Activated CD4-positive, alpha-beta T cell treated with anti-CD3 and anti-CD28 coated beads for 36 hours (primary cell): ENCODE measurements around the gene DOCK9. TPM values are rescaled to one million over a fixed set of nuclear protein-coding genes. Genes with fewer than 3 reads are reported as not detected.
A peak's percentile ranks its signal among the peaks of the same experiment; 100 is the strongest.
"Not testable (repeated sequence)": the region's sequence is repeated elsewhere in the genome, so short reads cannot be mapped to it uniquely, and the experiment has no call there.

Experiments
- ATAC-seq: fragments of 200-7000 bp; cut with Tn5 transposase; one replicate; pipeline ENCODE4 v1.10.0; 2021; ENCODE audit warnings: mild to moderate bottlenecking, moderate library complexity
- CTCF ChIA-PET: fragments of 350-600 bp; sonication (Branson Sonifier 250); formaldehyde crosslinking; loops from one replicate; lab custom pipeline; 2021; ENCODE audit warnings: antibody characterized with exemption; lab: Charles Lee
- POLR2A ChIA-PET: fragments of 350-600 bp; sonication (Branson Sonifier 250); formaldehyde crosslinking; loops from one replicate; lab custom pipeline; 2021; ENCODE audit warnings: antibody characterized with exemption, inconsistent platforms; lab: Charles Lee
- DNase-seq: peaks from one replicate; pipeline ENCODE4 v3.0.0-alpha.2; 2020
- H3K27ac Mint-ChIP-seq: one replicate; pipeline ENCODE4 v1.8.0; 2021; ENCODE audit warnings: mixed read lengths
- H3K27me3 Mint-ChIP-seq: one replicate; pipeline ENCODE4 v1.8.0; 2021; ENCODE audit warnings: mixed read lengths
- H3K36me3 Mint-ChIP-seq: one replicate; pipeline ENCODE4 v1.8.0; 2021; ENCODE audit warnings: low read depth, mixed read lengths
- H3K4me1 Mint-ChIP-seq: one replicate; pipeline ENCODE4 v1.8.0; 2021; ENCODE audit warnings: mixed read lengths
- H3K4me3 Mint-ChIP-seq: one replicate; pipeline ENCODE4 v1.8.0; 2021; ENCODE audit warnings: mild to moderate bottlenecking, moderate library complexity, mixed read lengths
- H3K9me3 Mint-ChIP-seq: one replicate; pipeline ENCODE4 v1.8.0; 2021; ENCODE audit warnings: low read depth, mixed read lengths
- intact Hi-C, 2 experiments: fragments of 100-400 bp; cut with DNase I in 1 of 2; cut with micrococcal nuclease in 1 of 2; formaldehyde crosslinking; loops; one replicate each; pipeline versions ENCODE4 v1.14.2 to v1.15.1; 2022 to 2024; cut with DNase I, micrococcal nuclease
- total RNA-seq, 2 experiments: library from RNA; stranded (reverse); gene quantifications; one replicate each; pipeline ENCODE4 v1.2.3, GENCODE V29; 2021

Gene DOCK9
- total RNA-seq, 2 experiments from 2014 or later, result 36.0 to 42.6 TPM

- H3K9me3 Mint-ChIP-seq, result no peaks in the 10 kb centered on the region
- ChIA-PET POLR2A (no interaction called here), CTCF (interaction anchor here (1.4 kb wide), 1 partner anchor 8 kb away, joined by 3 read pairs; no protein-coding TSS in a partner anchor)
- H3K27ac Mint-ChIP-seq, result no peak overlapping the region
- H3K36me3 Mint-ChIP-seq, result peaks cover 28% of the 10 kb centered on the region
- intact Hi-C loops, result no loop called here
- DNase-seq (no peak), ATAC-seq (no peak)
- no peak overlapping the region for H3K4me3 Mint-ChIP-seq
- no peaks in the 10 kb centered on the region for H3K27me3 Mint-ChIP-seq
- H3K4me1 Mint-ChIP-seq, result peaks cover 5% of the 10 kb centered on the region
Observed at GRCh38 chr13:98820744-98821371, 157.0 kb downstream of the DOCK9 start.

GRCh38 chr13:98820300-98820699, 157.6 kb downstream of the DOCK9 start:
- POLR2A ChIA-PET, result no interaction called here
- H3K36me3 Mint-ChIP-seq, result peaks cover 26% of the 10 kb centered on the region
- intact Hi-C loops, result no loop called here
- H3K4me3 Mint-ChIP-seq, result no peak overlapping the region
- peaks cover 5% of the 10 kb centered on the region for H3K4me1 Mint-ChIP-seq
- DNase-seq, result no peak
- H3K27ac Mint-ChIP-seq, result no peak overlapping the region
- no peak for ATAC-seq
- H3K9me3 Mint-ChIP-seq, result no peaks in the 10 kb centered on the region
- H3K27me3 Mint-ChIP-seq, result no peaks in the 10 kb centered on the region
- CTCF ChIA-PET, result interaction anchor here (1.4 kb wide), 1 partner anchor 8 kb away, joined by 3 read pairs; no protein-coding TSS in a partner anchor

GRCh38 chr13:98819382-98820010, 158.4 kb downstream of the DOCK9 start:
- no peak for DNase-seq
- peaks cover 21% of the 10 kb centered on the region for H3K36me3 Mint-ChIP-seq
- no peaks in the 10 kb centered on the region for H3K4me1 Mint-ChIP-seq
- intact Hi-C loops, result no loop called here
- ATAC-seq, result no peak
- no peak overlapping the region for H3K27ac Mint-ChIP-seq
- no peaks in the 10 kb centered on the region for H3K9me3 Mint-ChIP-seq
- no peak overlapping the region for H3K4me3 Mint-ChIP-seq
- no peaks in the 10 kb centered on the region for H3K27me3 Mint-ChIP-seq
- POLR2A ChIA-PET, result no interaction called here
- CTCF ChIA-PET, result interaction anchor here (0.6 to 1.4 kb wide), 3 partner anchors 9 to 166 kb away, joined by 3 to 4 read pairs (median 3); no protein-coding TSS in a partner anchor

- POLR2A ChIA-PET, result no interaction called here
- no peak for DNase-seq
- H3K9me3 Mint-ChIP-seq, result no peaks in the 10 kb centered on the region
- intact Hi-C loops, result no loop called here
- CTCF ChIA-PET, result interaction anchor here (0.8 kb wide), 1 partner anchor 16 kb away, joined by 5 read pairs; no protein-coding TSS in a partner anchor
- no peak overlapping the region for H3K27ac Mint-ChIP-seq
- peaks cover 10% of the 10 kb centered on the region for H3K36me3 Mint-ChIP-seq
- no peaks in the 10 kb centered on the region for H3K27me3 Mint-ChIP-seq
- no peaks in the 10 kb centered on the region for H3K4me1 Mint-ChIP-seq
- H3K4me3 Mint-ChIP-seq, result no peak overlapping the region
- no peak for ATAC-seq
Observed at GRCh38 chr13:98816406-98816805, 161.5 kb downstream of the DOCK9 start.

GRCh38 chr13:98813993-98814392, 163.9 kb downstream of the DOCK9 start:
- Mint-ChIP-seq H3K4me1 (no peaks in the 10 kb centered on the region), H3K4me3 (no peak overlapping the region), H3K27ac (no peak overlapping the region), H3K36me3 (peaks cover 14% of the 10 kb centered on the region), H3K9me3 (no peaks in the 10 kb centered on the region), H3K27me3 (no peaks in the 10 kb centered on the region)
- CTCF ChIA-PET, result interaction anchor here (0.7 kb wide), 1 partner anchor 11 kb away, joined by 3 read pairs; no protein-coding TSS in a partner anchor
- no peak for DNase-seq
- POLR2A ChIA-PET, result no interaction called here
- intact Hi-C loops, result no loop called here
- peak; percentile 49 for ATAC-seq

GRCh38 chr13:98812186-98812790, 165.6 kb downstream of the DOCK9 start:
- intact Hi-C loops, H3K9me3 Mint-ChIP-seq, DNase-seq, ATAC-seq, H3K4me1 Mint-ChIP-seq, H3K27ac Mint-ChIP-seq, H3K4me3 Mint-ChIP-seq, H3K27me3 Mint-ChIP-seq, POLR2A ChIA-PET: not testable (repeated sequence)
- CTCF ChIA-PET, result interaction anchor here (0.7 kb wide), 1 partner anchor 367 kb away, joined by 3 read pairs; no protein-coding TSS in a partner anchor
- H3K36me3 Mint-ChIP-seq, result peaks cover 19% of the 10 kb centered on the region

GRCh38 chr13:98810746-98811145, 167.1 kb downstream of the DOCK9 start:
- ChIA-PET POLR2A (no interaction called here), CTCF (no interaction called here)
- Mint-ChIP-seq H3K4me3 (no peak overlapping the region), H3K27ac (no peak overlapping the region), H3K9me3 (no peaks in the 10 kb centered on the region), H3K27me3 (no peaks in the 10 kb centered on the region), H3K36me3 (peaks cover 17% of the 10 kb centered on the region), H3K4me1 (no peaks in the 10 kb centered on the region)
- no peak for DNase-seq
- no peak for ATAC-seq
- intact Hi-C loops, result no loop called here

GRCh38 chr13:98809345-98809777, 168.5 kb downstream of the DOCK9 start:
- H3K4me3 Mint-ChIP-seq, result no peak overlapping the region
- ChIA-PET POLR2A (no interaction called here), CTCF (no interaction called here)
- peaks cover 17% of the 10 kb centered on the region for H3K36me3 Mint-ChIP-seq
- ATAC-seq (no peak), DNase-seq (no peak)
- intact Hi-C loops, result no loop called here
- no peak overlapping the region for H3K27ac Mint-ChIP-seq
- H3K9me3 Mint-ChIP-seq, result no peaks in the 10 kb centered on the region
- no peaks in the 10 kb centered on the region for H3K27me3 Mint-ChIP-seq
- no peaks in the 10 kb centered on the region for H3K4me1 Mint-ChIP-seq

GRCh38 chr13:98807774-98808173, 170.1 kb downstream of the DOCK9 start:
- POLR2A ChIA-PET, result no interaction called here
- H3K4me3 Mint-ChIP-seq, result no peak overlapping the region
- no peaks in the 10 kb centered on the region for H3K9me3 Mint-ChIP-seq
- no peak for DNase-seq
- no peak overlapping the region for H3K27ac Mint-ChIP-seq
- no peak for ATAC-seq
- H3K36me3 Mint-ChIP-seq, result peaks cover 15% of the 10 kb centered on the region
- CTCF ChIA-PET, result no interaction called here
- intact Hi-C loops, result no loop called here
- H3K27me3 Mint-ChIP-seq, result no peaks in the 10 kb centered on the region
- H3K4me1 Mint-ChIP-seq, result no peaks in the 10 kb centered on the region

- intact Hi-C loops, result no loop called here
- Mint-ChIP-seq H3K9me3 (no peaks in the 10 kb centered on the region), H3K27me3 (no peaks in the 10 kb centered on the region), H3K4me3 (no peak overlapping the region), H3K27ac (no peak overlapping the region), H3K36me3 (peaks cover 16% of the 10 kb centered on the region), H3K4me1 (no peaks in the 10 kb centered on the region)
- no peak for ATAC-seq
- ChIA-PET POLR2A (no interaction called here), CTCF (no interaction called here)
- DNase-seq, result no peak
Observed at GRCh38 chr13:98804336-98804855, 173.5 kb downstream of the DOCK9 start.

- H3K27ac Mint-ChIP-seq, result no peak overlapping the region
- H3K4me1 Mint-ChIP-seq, result no peaks in the 10 kb centered on the region
- no peaks in the 10 kb centered on the region for H3K9me3 Mint-ChIP-seq
- CTCF ChIA-PET, result interaction anchor here (0.7 kb wide), 1 partner anchor 24 kb away, joined by 3 read pairs; no protein-coding TSS in a partner anchor
- DNase-seq (no peak), ATAC-seq (no peak)
- intact Hi-C loops, result no loop called here
- H3K27me3 Mint-ChIP-seq, result no peaks in the 10 kb centered on the region
- POLR2A ChIA-PET, result no interaction called here
- H3K4me3 Mint-ChIP-seq, result no peak overlapping the region
- peaks cover 19% of the 10 kb centered on the region for H3K36me3 Mint-ChIP-seq
Observed at GRCh38 chr13:98803921-98804320, 173.9 kb downstream of the DOCK9 start.
